ENCODE results near the gene AKAP13.
A peak's percentile ranks its signal among the peaks of the same experiment; 100 is the strongest.
"Not testable (repeated sequence)": the region's sequence is repeated elsewhere in the genome, so short reads cannot be mapped to it uniquely, and the experiment has no call there.

The AKAP13 gene

DNA sequence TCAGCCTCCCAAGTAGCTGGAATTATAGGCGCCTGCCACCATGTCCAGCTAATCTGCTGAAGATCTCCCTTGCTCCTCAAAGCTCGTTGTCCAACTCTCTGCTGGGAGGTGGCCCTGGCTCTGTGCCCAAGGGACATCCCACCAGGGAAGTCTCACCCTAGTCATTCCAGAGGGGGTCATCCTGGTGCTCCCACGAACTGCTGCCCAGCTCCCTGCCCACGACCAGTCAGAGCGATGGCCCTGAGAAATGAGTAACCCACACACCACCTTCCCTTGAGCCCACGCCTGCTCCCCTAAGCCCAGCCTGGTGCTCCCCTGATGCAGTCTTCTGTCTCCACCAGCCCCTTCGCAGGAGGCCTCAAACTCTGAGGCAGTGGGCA lies 409.1 kb downstream of the AKAP13 start:
- peak overlapping the region; percentile 65 for H3K27ac ChIP-seq
- TF ChIP-seq ZFX (IDR thresholded peaks at IDR 0.05), result no peak
- TF ChIP-seq, protein P1, sequence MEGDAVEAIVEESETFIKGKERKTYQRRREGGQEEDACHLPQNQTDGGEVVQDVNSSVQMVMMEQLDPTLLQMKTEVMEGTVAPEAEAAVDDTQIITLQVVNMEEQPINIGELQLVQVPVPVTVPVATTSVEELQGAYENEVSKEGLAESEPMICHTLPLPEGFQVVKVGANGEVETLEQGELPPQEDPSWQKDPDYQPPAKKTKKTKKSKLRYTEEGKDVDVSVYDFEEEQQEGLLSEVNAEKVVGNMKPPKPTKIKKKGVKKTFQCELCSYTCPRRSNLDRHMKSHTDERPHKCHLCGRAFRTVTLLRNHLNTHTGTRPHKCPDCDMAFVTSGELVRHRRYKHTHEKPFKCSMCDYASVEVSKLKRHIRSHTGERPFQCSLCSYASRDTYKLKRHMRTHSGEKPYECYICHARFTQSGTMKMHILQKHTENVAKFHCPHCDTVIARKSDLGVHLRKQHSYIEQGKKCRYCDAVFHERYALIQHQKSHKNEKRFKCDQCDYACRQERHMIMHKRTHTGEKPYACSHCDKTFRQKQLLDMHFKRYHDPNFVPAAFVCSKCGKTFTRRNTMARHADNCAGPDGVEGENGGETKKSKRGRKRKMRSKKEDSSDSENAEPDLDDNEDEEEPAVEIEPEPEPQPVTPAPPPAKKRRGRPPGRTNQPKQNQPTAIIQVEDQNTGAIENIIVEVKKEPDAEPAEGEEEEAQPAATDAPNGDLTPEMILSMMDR (conservative IDR thresholded peaks at IDR 0.05), result no peak

DNA sequence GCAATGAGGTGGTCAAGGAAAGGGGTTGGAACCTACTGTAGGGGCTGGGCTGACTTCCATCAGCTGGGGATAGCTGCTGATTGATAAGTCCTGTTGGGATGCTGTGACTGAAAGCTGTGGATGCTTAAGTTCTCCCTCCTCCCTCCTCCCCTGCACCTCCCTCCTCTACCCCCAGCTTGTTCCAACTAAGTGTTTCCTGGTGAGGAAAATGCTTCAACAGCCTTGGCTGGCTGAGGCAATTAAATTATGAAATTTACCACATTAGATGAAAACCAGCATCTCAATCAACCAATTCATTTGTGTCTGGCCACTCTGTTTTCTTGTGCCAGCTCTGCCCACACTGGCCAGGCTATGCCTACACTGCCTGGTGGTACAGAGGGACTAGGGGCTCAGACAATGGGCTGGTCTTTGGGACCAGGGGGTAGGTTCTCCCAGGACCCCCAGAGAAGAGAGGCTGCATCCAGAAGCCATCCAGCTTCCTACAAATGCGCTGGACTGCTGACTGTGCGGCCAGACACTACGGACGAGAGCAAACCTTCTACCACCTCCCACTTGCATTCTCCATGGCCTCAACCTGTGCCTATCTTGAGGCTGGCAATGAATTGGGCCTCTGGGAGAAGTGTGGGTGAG lies 411.8 kb downstream of the AKAP13 start:
- no peak for TF ChIP-seq ZFX (IDR thresholded peaks at IDR 0.05)
- TF ChIP-seq, protein P1 (conservative IDR thresholded peaks at IDR 0.05), result no peak
- H3K27ac ChIP-seq, result no peak overlapping the region

DNA sequence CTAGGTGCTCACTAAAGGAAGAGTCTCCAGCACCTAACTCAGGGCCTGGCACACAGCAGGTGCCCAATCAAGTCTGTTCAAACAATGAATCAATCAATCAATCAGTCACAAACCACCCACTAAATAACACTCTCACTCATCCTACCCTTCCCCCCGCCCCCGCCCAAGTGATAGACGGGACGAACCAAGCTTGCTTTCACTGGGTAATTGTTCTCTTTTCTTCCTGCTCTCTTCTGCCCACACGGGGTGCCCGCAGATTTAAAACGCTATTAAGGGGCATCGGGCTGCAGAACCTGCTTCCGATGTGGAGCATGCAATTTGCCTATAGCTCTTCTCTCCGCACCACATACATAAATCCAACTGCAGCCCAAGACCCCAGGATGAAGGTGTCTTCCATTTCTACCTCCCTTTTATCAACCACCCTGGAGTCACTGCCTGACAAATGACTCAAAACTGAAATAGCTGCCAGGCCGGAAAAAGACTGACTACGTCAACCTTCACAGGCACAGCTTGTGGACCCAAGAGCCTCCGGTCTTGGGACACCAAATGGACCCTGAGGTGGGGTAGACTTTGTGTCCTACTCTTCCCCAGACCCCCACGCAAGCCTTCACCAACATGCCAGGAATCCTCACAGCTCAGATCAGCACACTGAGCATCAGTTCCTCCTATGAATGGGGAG lies 412.6 kb downstream of the AKAP13 start:
- H3K27ac ChIP-seq, result peak overlapping the region; percentile 94; the same call in 1 of the 2 replicates
- TF ChIP-seq, protein P1 (conservative IDR thresholded peaks at IDR 0.05), result no peak
- no peak for TF ChIP-seq ZFX (IDR thresholded peaks at IDR 0.05)

DNA sequence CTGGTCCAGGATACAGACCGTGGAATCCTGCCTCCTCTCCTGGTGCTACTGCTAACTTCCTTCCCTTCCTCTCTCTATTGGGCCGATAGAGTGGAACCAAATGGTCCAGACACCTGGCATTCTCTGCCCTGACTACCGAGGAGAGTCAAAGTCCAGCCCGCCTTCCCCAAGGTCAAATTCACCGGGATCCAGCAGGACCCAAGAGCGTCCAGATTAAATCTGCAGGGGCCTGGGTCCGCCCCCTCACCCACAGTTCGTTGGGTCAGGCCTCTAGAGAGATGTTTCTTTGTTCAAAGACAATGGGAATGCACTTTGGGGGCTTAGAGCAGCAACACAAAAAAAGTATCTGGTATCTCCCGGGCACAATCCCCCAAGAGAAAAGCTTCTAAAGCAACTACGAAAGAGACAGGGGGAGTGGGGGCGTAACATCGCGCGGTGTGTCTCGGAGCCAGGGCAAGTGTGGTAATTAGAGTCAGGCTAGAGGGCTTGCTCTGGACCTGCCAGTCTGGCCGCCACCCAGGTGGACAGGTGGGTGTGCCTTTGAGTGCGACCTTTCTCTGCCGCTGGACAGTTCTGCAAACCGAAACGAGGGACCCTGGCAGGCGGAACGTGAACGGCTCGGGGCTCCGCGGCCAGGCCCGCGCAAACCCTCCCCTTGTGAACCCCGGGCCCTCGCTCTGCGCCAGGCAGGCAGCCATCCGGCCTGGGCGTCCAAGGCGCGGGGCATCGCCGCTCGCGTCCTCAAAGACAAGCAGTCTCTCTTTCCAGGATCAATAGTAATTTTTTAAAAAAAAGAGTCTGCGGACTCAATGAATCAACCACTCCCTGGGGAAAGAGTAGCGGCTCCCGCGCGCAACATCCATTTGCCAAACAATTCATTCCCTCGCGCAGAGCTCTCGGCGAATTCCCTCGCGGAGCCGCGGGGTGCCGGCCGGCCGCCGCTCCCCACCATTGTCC lies 413.5 kb downstream of the AKAP13 start:
- peak overlapping the region; percentile 94 for H3K27ac ChIP-seq
- TF ChIP-seq, protein P1 (conservative IDR thresholded peaks at IDR 0.05), result no peak
- no peak; the same call in 1 of the 2 replicates for TF ChIP-seq ZFX (IDR thresholded peaks at IDR 0.05)

DNA sequence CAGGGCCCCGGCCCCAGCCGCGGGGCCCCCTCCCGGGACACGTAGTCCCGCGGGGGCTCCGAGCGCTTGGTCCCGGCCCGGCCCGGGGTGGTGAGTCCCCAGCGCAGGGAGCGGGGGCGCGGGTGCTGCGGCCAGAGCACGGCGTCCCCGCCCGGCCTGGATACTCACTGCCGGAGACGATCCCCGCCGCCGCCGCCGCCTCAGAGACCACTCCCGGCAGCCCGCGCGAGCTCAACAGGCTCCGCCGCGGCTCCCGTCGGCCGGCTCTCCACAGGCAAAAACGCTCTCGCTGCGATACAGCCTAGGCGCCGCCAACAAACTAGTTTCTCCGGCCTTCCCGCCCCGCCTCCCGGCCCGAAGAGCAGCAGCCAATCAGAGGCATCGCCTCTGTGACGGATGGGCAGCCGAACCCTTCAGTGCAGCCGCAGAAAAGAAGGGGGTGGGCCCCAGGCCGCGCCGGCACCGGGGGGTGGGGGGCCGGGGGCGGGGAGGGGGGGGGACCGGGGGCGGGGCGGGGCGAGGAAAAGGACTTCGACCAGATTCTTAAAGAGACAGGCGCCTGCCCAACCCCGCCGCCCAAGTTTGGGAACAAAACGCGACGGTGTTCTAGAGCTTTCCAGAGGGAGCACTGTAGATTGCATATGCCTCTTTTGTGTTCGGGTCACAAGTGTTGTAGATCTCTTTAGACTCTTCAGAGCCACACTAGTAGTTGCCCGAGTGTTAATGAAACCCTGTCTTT lies 414.4 kb downstream of the AKAP13 start, which contains the start of gene KLHL25:
Gene KLHL25, minus strand, starts transcription at position 328 of the 739 bp plus-strand sequence. CDS start 25,115 bp downstream, outside the sequence.
- peak within 1 kb of the TSS; percentile 94 for H3K27ac ChIP-seq
- TF ChIP-seq, protein P1 (conservative IDR thresholded peaks at IDR 0.05), result no peak
- 0 out of 2 replicates have a peak, but pooled peaks have one; percentile 60 for TF ChIP-seq ZFX (IDR thresholded peaks at IDR 0.05)

DNA sequence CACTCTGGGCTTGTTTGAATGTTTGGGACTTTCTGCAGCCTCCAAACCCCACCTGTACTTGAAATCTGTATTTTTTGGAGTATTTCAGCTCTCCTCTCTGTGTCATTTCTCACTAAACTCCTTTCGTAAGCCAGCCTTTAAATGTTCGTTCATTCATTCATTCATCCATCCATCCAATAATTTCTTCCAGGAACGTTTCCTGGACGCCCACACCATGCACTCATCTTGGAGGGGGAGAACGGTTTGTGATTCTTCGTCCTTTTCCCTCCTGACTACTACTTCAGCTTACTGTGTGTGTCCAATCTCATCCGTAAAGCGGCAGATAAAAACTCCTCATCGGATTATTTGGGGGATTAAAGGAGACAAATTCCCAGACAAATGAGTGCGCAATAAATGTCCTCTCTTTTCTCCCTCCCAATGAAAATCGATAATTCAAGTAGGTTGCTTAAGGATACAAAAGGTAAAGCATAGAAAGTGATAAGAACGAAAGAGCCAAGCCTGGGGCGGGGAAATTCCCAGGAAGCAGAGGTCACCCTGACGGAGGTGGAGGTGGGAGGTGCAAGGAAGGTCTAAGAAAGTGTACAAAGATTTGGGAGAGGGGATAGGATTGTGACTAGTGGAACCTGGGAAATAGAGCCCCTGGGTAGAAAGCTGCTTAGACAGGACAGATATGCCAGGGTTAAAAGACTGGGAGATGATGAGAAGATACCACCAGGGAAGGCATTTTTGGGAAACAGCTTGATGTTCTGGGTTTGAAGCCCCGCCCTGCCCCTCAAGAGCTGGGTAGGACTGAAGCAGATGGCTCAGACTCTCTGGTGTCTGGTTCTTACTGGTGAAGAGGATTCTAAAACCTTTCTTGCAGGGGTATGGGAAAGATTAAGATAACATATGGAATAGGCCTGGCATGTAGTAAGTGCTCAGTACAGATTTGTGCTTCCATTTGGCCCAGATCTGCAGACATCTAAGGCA lies 415.2 kb downstream of the AKAP13 start:
- TF ChIP-seq, protein P1 (conservative IDR thresholded peaks at IDR 0.05), result no peak
- no peak for TF ChIP-seq ZFX (IDR thresholded peaks at IDR 0.05)
- H3K27ac ChIP-seq, result peak overlapping the region; percentile 94

DNA sequence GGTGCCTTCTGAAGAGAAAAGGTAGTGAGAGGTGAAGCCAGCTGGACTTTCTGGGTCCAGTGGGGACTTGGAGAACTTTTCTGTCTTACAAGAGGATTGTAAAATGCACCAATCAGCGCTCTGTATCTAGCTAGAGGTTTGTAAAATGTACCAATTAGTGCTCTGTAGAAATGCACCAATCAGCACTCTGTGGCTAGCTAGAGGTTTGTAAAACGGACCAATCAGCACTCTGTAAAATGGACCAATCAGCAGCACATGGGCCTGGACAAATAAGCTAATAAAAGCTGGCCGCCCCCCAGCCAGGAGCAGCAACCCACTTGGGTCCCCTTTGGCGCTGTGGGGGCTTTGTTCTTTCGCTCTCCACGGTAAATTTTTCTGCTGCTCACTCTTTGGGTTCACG lies 416.0 kb downstream of the AKAP13 start:
- H3K27ac ChIP-seq, result not testable (repeated sequence)

Measured in C4-2B (cell line).